Iris pigment epithelial cell (primary cell): Measurements from ENCODE around the gene RABGAP1L.
A peak's percentile ranks its signal among the peaks of the same experiment; 100 is the strongest.
"Not testable (repeated sequence)": the region's sequence is repeated elsewhere in the genome, so short reads cannot be mapped to it uniquely, and the experiment has no call there.

Source experiments
- DNase-seq: peaks from one replicate; pipeline ENCODE4 v3.0.0-alpha.2; 2011; ENCODE audit warnings: low read depth

Gene RABGAP1L

GRCh38 chr1:174660476-174660875, 501.2 kb downstream of the RABGAP1L start:
- no peak for DNase-seq

- DNase-seq = no peak
Observed at GRCh38 chr1:174663358-174663757, 504.0 kb downstream of the RABGAP1L start.

- no peak for DNase-seq
Observed at GRCh38 chr1:174666248-174666647, 506.9 kb downstream of the RABGAP1L start.

GRCh38 chr1:174671826-174672225, 512.5 kb downstream of the RABGAP1L start:
- no peak for DNase-seq

GRCh38 chr1:174676856-174677255, 517.5 kb downstream of the RABGAP1L start:
- no peak for DNase-seq

GRCh38 chr1:174678657-174679056, 519.3 kb downstream of the RABGAP1L start:
- DNase-seq = no peak

- no peak for DNase-seq
Observed at GRCh38 chr1:174680101-174680500, 520.8 kb downstream of the RABGAP1L start.

GRCh38 chr1:174682419-174683008, 523.2 kb downstream of the RABGAP1L start:
- peak; percentile 86 for DNase-seq

GRCh38 chr1:174686213-174686612, 526.9 kb downstream of the RABGAP1L start:
- no peak for DNase-seq

GRCh38 chr1:174689524-174689923, 530.2 kb downstream of the RABGAP1L start:
- no peak for DNase-seq

- no peak for DNase-seq
Observed at GRCh38 chr1:174690266-174690665, 530.9 kb downstream of the RABGAP1L start.

- DNase-seq = peak; percentile 73
Observed at GRCh38 chr1:174692313-174692712, 533.0 kb downstream of the RABGAP1L start.

GRCh38 chr1:174693085-174693484, 533.8 kb downstream of the RABGAP1L start:
- DNase-seq = no peak

- not testable (repeated sequence) for DNase-seq
Observed at GRCh38 chr1:174693539-174693938, 534.2 kb downstream of the RABGAP1L start.

- DNase-seq = no peak
Observed at GRCh38 chr1:174696026-174696821, 536.9 kb downstream of the RABGAP1L start.

GRCh38 chr1:174700314-174700713, 541.0 kb downstream of the RABGAP1L start:
- no peak for DNase-seq

- no peak for DNase-seq
Observed at GRCh38 chr1:174700775-174701174, 541.5 kb downstream of the RABGAP1L start.

- no peak for DNase-seq
Observed at GRCh38 chr1:174701565-174701964, 542.2 kb downstream of the RABGAP1L start.

GRCh38 chr1:174702011-174702410, 542.7 kb downstream of the RABGAP1L start:
- no peak for DNase-seq

- DNase-seq = no peak
Observed at GRCh38 chr1:174703309-174703708, 544.0 kb downstream of the RABGAP1L start.

- no peak for DNase-seq
Observed at GRCh38 chr1:174704300-174704699, 545.0 kb downstream of the RABGAP1L start.

- DNase-seq = no peak
Observed at GRCh38 chr1:174710868-174711845, 551.8 kb downstream of the RABGAP1L start.
